Stimulated activated CD8-positive, alpha-beta memory T cell treated with anti-CD3 and anti-CD28 coated beads, Interleukin-4, amount 100 ng/mL, for 24 hours (primary cell): ENCODE measurements around the gene GLI3.
"Not testable (repeated sequence)": the region's sequence is repeated elsewhere in the genome, so short reads cannot be mapped to it uniquely, and the experiment has no call there.

ENCODE experiments used
- DNase-seq: peaks from one replicate; pipeline ENCODE4 v3.0.0-alpha.2; 2020; ENCODE audit warnings: low read depth

GLI3 gene

GRCh38 chr7:42212541-42213090 is 24.4 kb downstream of the GLI3 start:
- DNase-seq, result no peak

DNA sequence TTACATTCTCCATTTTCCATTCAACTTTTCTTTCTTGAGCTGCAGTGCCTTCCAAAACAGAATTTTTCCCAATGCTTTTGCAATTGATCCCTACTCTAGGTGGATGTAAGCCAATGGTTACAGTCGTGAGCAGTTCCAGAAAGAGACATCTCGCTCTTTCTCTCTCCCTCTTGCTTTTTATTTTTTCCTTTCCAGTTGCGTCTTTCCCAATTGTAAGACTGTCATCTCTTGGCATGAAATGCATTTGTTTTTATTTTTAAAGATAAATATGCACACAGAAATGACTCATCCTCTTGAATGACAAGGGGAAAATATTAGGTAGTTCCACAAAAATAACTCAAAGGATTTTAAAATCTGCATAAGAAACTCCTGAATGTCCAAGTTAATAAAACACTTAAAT is 25.1 kb downstream of the GLI3 start:
- DNase-seq, result no peak

- DNase-seq, result no peak
These were observed 26.2 kb downstream of the GLI3 start for GRCh38 chr7:42210779-42211178.

GRCh38 chr7:42210333-42210732 is 26.7 kb downstream of the GLI3 start:
- no peak for DNase-seq

- not testable (repeated sequence) for DNase-seq
These were observed 27.9 kb downstream of the GLI3 start for GRCh38 chr7:42209085-42209484.

DNA sequence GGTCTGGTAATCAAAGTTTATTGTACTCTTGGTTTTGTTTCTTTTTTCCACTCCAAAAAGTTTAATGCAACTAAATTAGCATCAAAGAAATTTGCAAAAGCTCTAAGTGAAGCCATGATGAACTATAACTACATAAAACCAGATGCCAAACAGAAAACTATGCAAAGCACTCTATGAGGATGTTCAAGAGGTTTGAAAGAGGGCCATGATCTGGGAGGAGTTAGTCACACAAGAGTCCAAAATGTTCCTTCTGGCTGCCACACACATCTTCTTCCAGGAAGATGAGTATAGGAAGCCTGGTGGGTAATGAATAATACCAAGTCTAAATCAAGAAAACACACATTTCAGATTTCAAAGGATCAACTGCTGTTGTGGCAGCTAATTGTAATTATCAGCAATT is 28.4 kb downstream of the GLI3 start:
- DNase-seq, result no peak

DNA sequence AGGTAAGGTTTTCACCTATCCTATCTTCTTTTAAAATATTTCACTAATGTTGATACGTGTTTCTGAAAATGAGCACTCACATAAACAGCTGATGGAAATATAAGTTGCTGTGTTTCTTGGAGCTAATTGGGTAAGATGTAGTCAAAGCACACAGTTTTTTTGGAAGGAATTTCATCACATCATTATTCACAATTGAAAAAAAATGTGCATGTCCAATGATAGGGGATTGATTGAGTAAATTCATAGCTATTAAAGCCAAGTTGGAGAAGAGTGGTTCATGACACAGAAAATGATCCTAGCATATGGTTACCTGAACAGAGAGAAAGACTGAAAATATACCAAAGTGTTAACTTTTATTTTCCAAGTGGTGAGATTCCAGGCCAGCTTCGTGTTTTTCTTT is 29.6 kb downstream of the GLI3 start:
- DNase-seq, result no peak

GRCh38 chr7:42203336-42203735 is 33.7 kb downstream of the GLI3 start:
- DNase-seq, result no peak

- DNase-seq, result no peak
These were observed 34.4 kb downstream of the GLI3 start for GRCh38 chr7:42202601-42203000.

DNA sequence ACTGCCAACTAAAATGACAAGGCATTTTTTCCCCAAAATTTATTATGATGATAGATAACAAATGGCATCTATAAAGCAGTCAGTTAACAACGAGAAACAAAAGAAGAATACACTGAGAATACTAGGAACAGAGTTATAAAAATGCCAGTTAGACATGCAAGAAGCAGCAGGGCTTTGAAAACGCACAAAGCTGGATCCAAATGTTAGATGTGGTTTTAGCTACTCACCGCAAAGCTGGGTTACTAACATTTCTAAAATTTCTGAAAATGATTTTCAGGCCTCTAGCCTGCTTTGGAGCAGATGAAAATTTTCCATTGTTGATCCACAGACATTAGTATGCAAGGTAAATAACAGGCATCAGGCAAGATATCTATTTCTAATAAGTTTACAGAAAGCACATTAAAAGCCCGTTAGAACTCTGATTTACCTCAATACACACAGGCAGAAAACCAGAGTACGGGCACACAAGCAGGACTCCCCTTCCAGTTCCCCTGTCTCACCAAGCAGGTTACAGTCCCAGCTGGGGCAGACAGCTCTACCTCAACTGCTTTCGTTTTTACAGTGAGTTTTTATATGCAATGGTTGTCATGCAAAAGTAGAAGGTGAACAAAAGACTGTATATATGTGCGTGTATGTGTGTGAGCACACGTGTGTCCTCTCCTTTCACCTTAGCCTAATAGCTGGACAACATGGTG is 37.9 kb downstream of the GLI3 start:
- no peak for DNase-seq

GRCh38 chr7:42198296-42198695 is 38.7 kb downstream of the GLI3 start:
- DNase-seq, result no peak

DNA sequence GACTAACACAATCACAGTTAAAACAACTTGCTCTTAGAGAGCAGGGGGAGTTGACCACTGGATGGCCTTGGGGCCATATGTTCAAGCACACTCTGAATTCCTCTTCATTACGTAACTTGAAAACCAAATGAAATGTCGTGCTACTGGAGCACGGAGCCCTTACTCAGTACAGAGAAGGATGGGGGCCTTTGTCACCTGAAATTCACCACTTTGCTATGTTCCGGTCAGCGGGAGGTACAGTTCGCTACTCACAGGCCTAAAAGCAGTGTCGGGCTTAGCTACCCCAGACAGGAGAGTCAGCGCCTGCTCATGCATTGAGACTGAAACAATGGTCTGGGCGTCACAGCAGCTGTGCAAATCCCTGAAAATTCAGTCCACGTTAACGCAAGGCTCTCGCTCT is 39.6 kb downstream of the GLI3 start:
- DNase-seq, result no peak

DNA sequence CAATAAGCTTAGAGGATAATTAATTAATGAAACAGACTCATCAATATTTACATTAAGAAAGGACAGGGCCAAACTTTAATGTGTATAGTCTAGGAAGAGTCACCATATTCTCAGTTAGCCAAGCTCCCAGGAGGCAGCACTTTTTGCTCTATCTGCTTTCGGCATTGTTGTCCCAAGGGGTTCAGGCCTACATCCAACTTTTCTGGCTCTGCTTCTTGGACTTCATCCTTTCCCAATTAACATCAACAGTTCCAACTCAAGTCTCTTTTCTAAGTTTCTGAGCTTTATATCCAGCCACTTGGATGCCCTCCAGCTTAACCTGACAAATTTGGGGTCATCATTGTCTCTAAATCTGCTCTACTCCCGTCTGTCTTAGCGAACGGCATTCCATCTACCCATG is 42.8 kb downstream of the GLI3 start:
- DNase-seq, result no peak

DNA sequence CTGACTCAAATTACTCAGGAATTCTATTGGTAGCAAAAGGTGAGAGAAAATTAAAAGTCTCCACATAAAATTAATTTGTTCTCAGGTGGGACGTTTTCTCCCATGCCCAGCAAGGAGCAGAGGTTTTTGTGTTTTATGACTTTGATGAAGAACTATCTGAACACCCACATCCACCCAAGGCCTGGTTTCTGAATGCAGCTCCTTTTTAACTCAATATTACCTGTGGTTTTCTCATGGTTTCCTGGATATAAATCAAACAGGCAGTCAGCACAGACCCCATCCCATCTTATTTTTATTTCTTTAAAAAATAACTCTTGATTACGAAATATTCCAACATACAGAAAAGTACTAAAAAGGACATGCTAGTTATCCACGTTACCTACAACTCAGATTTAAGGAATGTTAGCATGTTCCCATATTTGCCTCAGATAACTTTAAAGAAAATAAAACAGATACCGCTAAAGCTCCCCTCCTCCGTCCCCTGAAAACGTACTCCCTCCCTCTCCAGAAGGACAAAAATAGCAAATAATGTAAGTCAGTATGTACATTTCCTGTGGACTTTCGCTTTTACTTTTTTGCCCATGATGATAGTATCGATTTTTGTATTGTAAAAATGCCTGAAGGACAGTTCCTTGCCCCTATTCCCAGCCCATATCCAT is 43.4 kb downstream of the GLI3 start:
- no peak for DNase-seq

- no peak for DNase-seq
These were observed 44.1 kb downstream of the GLI3 start for GRCh38 chr7:42192851-42193461.

GRCh38 chr7:42192066-42192465 is 44.9 kb downstream of the GLI3 start:
- no peak for DNase-seq

GRCh38 chr7:42189535-42189934 is 47.5 kb downstream of the GLI3 start:
- no peak for DNase-seq

GRCh38 chr7:42186151-42186550 is 50.9 kb downstream of the GLI3 start:
- DNase-seq, result no peak

- no peak for DNase-seq
These were observed 51.3 kb downstream of the GLI3 start for GRCh38 chr7:42185726-42186125.

- DNase-seq, result no peak
These were observed 53.5 kb downstream of the GLI3 start for GRCh38 chr7:42183547-42183946.

DNA sequence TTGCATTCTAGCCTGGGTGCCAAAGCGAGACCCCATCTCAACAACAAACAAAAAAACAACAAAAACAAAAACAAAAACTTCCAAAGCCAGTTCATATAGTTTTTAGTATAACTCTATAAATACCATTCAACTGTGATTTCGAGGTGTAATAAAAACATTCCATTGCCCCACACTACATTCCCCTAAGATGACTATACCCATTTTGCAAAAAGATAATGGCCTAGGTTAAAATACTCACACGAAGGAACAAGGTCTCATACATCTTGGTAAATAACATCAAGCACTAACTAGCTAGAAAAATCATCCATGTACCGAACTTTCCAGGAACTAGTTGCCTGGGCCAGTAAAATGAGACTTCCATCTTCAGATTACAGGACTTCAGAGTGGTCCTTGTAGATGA is 55.4 kb downstream of the GLI3 start:
- DNase-seq, result no peak

- no peak for DNase-seq
These were observed 56.2 kb downstream of the GLI3 start for GRCh38 chr7:42180806-42181205.

DNA sequence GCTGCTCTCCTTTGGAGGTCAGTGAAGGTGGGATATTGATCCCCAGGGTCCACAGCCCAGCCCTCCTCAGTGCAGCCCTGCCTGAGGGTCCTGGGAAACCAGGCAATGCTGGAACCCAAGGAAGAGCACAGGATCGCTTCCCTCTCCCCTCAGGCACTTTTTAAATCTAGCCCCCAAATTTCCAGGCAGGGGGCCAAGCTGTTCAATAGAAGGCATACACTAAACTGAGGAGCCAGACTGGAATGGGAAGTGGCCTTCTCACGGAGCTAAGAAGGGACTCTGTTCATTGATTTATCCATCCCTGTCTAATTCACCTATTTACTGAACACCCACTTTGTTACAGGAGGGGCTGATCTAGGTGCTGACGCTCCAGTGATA is 60.3 kb downstream of the GLI3 start:
- no peak for DNase-seq
